HG03108 (cell line): ENCODE data around the gene SMAD5.

Experiments
- ATAC-seq: cut with Tn5 transposase; IDR thresholded peaks from one replicate; pipeline ENCODE4 v1.9.1; 2021; ENCODE audit warnings: moderate library complexity; ENCODE audit not compliant: unreplicated experiment

Gene SMAD5

GRCh38 chr5:136153581-136154236 is 21.1 kb downstream of the SMAD5 start:
- no peak for ATAC-seq

DNA sequence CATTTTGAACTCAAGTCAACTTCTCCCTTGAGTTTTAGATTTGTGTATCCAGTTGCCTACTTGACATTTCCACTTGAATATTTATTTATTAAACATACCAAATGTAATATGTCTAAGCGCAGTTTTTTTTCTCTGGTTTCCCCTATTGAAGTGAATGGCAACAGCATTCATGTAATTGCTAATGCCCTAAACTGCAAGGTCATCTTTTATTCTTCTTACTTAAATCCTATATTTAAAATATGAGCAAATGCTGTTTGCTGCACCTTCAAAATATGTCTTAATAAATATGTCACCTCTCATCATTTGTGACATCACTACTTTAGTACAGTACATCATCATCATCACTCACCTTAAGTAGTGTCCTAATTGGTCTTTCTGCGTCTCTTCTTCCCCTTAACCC is 22.4 kb downstream of the SMAD5 start:
- no peak for ATAC-seq

DNA sequence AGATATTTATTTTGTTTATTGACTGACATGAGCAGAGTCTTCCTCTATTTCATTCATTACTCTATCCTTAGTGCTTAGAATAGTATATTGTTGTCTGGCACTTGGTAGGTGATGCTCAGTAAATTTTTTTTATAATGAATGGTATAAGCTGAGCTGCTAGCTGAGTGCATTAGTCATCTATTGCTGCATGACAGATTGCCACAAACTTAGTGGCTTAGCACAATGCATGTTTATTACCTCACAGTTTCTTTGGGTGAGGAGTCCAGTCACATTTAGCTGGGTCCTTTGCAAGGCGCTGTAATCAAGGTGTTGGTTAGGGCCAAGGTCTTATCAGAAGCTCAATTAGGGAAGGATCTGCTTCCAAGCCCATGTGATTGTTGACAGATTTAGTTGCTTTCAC is 23.1 kb downstream of the SMAD5 start:
- no peak for ATAC-seq

DNA sequence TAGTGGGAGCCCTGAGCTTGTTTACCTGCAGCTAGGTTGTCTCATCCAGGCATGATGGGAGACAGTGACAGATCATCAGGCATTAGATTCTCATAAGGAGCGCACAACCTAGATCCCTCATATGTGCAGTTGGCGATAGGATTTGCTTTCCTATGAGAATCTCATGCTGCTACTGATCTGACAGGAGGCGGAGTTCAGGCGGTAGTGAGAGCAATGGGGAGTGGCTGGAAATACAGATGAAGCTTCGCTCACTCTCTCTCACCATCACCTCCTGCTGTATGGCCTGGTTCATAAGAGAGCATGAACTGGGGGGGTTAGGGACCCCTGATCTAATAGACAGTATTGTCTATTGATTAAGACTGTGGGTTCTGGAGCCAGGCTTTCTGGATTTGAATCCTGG is 24.9 kb downstream of the SMAD5 start:
- no peak for ATAC-seq

- no peak for ATAC-seq
Observed at GRCh38 chr5:136159457-136159856, 26.8 kb downstream of the SMAD5 start.

- ATAC-seq, result no peak
Observed at GRCh38 chr5:136162008-136162407, 29.4 kb downstream of the SMAD5 start.

GRCh38 chr5:136164226-136164625 is 31.6 kb downstream of the SMAD5 start:
- ATAC-seq, result no peak

GRCh38 chr5:136166909-136167308 is 34.3 kb downstream of the SMAD5 start:
- peak; percentile 73 for ATAC-seq

DNA sequence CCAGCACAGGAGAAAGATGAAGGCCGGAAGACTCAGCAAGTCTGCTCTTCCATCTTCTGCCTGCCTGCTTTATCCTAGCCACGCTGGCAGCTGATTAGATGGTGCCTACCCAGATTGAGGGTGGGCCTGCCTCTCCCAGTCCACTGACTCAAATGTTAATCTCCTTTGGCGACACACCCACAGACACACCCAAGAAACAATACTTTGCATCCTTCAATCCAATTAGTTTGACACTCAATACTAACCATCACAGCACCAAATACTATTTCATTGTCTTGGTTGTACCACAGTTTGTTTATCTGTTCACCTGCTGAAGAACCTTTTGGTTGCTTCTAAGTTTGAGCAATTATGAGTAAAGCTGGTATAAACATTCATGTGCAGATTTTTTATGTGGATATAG is 36.6 kb downstream of the SMAD5 start:
- no peak for ATAC-seq

- ATAC-seq, result peak; percentile 61
Observed at GRCh38 chr5:136174021-136174659, 41.5 kb downstream of the SMAD5 start.

- no peak for ATAC-seq
Observed at GRCh38 chr5:136182618-136183017, 50.0 kb downstream of the SMAD5 start.

DNA sequence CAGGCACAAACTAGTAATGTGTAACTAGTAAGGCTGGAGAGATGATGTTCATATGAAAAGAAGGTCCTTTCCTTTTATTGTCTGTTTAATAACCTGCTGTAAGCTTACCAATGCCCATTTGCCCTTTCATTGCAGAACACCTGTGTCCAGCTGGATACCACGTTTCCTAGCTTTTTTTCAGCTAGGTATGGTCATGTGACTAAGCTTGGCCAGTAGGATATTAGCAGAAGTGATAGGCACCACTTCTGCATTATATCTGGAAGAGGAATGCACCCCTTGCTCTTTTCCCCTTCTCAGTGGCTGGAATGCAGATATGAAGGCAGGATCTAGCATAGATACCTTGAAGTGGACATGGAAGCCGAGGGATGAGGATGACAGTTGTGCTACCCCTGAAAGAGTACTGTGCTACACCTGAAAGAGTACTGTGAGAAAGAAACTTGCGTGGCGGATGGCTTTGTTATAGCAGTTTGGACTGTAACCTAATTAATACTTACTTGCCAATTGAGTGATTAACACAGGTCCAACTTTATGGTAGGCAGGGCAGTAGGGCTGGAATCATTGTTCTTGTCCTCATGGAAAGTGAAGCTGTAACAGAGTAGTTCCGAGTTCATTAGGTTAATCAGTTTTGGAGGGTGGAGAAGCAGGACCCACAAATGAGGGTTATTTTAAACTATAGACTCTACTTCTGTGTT is 53.5 kb downstream of the SMAD5 start:
- ATAC-seq, result no peak

DNA sequence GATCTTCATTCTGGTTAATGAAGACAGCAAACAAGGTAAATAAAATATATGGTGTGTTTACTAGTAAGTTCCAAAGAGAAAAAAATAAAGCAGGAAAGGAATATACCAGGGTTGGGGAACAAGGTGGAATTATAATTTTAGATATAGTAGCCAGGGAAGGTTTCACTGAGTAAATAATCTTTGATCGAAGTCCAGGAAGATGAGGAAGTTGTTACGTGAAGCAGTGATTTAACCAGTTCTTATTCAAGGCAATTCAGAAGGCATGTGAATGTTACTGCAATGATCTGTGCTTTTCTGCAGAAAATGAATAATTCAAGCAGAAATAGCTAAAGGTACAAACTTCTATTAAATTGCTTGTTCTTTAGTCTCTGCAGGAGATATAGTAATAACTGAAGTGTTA is 54.2 kb downstream of the SMAD5 start:
- no peak for ATAC-seq

GRCh38 chr5:136188859-136189258 is 56.2 kb downstream of the SMAD5 start:
- ATAC-seq, result no peak

- no peak for ATAC-seq
Observed at GRCh38 chr5:136190091-136190720, 57.6 kb downstream of the SMAD5 start.

- ATAC-seq, result no peak
Observed at GRCh38 chr5:136190904-136191303, 58.3 kb downstream of the SMAD5 start.

GRCh38 chr5:136191304-136192014 is 58.8 kb downstream of the SMAD5 start:
- no peak for ATAC-seq

DNA sequence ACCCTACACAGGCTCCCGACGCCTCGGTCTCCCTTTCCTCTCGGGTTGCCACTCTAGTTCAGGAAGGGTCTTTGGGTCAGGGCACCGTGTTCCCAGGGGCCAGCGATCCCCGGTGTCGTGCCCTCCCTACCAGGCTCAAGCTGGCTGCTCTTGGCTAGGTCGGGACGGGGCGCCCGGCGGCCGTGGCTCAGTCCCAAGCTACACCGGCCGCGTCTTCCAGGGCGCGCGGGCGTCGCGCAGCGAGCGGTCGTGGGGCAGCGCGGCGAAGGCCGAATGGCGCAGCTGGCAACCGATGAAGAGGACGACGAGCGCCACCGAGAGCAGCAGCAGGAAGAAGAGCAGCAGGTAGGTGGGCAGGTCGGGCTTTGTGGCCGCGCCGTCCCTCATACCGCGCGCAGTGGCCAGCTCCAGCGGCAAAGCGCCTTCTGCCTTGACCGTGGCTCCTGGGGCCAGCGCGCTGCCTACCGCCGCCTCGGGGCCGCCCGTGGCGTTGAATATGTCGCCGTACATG is 59.4 kb downstream of the SMAD5 start:
- ATAC-seq, result no peak

DNA sequence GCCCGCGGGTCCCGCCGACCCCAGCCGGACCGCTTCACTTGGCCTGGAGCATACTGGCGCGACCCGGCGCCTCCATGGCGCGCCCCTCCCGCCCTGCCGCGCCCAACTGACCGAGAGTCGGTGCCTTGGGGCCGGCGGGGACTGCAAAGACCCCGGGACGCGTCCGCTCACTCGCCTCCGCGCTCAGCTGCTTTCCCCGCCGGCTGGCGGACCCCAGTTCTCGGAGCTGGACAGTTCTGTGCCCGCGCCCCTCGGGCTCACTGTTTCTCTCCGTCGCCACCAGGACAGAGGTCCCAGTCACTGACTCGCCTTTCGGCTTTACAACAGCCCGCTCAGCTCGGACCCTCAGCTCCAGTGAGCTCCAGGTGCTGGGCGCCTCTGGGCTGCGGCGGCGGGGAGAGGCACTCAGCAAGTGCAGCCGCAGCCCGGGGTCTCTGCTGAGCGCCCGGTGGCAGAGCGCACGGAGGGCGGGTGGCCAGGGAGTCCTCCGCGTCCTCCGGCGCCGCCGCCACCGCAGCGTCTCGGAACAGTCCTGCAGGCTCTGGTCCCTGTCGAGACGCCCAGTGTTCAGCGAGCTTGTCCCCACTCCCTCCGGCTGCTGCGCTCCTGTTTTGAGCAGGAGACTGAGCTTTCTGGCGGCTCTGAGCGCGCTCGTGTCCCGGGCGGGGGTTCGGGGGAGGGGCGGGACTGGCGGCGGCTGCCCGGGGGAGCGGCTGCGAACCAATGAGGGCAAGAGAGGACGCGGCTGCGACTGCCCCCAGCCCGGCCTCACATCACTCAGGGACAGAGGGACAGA is 60.1 kb downstream of the SMAD5 start, which contains the start of gene SMIM32:
SMIM32 (minus strand) TSS at position 637 of the 796 bp plus-strand sequence. CDS start 638 bp downstream, outside the sequence.
- ATAC-seq, result no peak

DNA sequence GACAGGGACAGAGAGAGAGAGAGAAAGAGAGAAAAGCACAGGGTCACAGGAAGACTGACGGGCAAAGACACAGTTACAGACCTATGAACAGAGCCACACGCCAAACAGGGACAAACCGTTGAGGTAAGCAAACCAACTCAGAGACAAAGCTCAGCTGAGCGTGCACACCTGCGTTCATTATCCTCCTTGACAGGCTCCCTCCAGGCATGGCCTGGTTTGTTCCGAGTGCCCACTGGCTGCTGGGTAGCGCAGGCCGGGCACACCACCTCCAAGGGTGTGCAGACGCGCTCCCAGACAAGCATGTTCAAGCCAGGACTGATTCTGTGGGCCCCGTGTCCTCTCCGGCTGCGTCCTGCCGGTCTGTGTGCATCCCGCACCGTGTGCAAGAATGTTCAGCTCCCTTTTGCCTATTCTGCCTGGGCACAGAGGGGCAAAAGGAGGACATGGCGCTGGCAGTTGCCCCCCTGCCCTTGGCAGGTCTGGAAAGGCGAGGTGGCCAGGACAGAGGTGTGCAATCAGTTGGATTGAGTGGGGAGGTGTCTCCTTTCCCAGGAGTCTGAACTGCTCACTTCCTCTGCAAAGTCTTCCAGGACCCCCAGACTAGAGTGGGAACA is 60.8 kb downstream of the SMAD5 start:
- no peak for ATAC-seq
